ENCODE results near the gene CAGE1. TPM values are rescaled to one million over a fixed set of nuclear protein-coding genes. Genes with fewer than 3 reads are reported as not detected.
"Not testable (repeated sequence)": the region's sequence is repeated elsewhere in the genome, so short reads cannot be mapped to it uniquely, and the experiment has no call there.

CAGE1 gene
- total and polyA plus RNA-seq, 8 donors = 0.08 to 0.16 (median 0.10) TPM; not detected in 4

DNA sequence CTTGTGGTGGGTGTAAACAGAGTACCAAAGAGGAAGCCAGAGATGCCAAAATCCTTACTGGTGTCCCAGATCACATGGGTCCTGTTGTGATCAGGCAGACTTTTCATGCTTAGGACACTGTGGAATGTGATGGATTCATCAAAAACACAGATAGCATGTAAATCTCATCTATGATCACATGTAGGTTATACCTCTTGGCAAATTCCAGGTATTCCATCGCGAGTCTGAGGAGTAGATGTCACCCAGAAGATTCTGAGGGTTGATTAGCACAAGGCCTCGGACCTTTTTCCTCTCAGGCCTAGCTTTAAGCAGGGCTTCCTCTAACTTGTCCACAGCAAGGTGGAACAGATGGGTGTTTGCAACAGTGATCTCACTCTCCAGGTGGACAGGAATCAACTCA, 48.3 kb downstream of the CAGE1 start:
- DNase-seq (no peak), ATAC-seq (no peak)
- Histone ChIP-seq H3K27me3 (no peaks in the 10 kb centered on the region), H3K4me3 (no peak overlapping the region), H3K9me3 (no peaks in the 10 kb centered on the region), H3K4me1 (no peaks in the 10 kb centered on the region), H3K36me3 (no peaks in the 10 kb centered on the region), H3K27ac (no peak overlapping the region)
- TF ChIP-seq, protein P1, sequence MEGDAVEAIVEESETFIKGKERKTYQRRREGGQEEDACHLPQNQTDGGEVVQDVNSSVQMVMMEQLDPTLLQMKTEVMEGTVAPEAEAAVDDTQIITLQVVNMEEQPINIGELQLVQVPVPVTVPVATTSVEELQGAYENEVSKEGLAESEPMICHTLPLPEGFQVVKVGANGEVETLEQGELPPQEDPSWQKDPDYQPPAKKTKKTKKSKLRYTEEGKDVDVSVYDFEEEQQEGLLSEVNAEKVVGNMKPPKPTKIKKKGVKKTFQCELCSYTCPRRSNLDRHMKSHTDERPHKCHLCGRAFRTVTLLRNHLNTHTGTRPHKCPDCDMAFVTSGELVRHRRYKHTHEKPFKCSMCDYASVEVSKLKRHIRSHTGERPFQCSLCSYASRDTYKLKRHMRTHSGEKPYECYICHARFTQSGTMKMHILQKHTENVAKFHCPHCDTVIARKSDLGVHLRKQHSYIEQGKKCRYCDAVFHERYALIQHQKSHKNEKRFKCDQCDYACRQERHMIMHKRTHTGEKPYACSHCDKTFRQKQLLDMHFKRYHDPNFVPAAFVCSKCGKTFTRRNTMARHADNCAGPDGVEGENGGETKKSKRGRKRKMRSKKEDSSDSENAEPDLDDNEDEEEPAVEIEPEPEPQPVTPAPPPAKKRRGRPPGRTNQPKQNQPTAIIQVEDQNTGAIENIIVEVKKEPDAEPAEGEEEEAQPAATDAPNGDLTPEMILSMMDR (IDR thresholded peaks at IDR 0.05) = no peak
- intact Hi-C loops (cut with DNase I) = no loop called here

DNA sequence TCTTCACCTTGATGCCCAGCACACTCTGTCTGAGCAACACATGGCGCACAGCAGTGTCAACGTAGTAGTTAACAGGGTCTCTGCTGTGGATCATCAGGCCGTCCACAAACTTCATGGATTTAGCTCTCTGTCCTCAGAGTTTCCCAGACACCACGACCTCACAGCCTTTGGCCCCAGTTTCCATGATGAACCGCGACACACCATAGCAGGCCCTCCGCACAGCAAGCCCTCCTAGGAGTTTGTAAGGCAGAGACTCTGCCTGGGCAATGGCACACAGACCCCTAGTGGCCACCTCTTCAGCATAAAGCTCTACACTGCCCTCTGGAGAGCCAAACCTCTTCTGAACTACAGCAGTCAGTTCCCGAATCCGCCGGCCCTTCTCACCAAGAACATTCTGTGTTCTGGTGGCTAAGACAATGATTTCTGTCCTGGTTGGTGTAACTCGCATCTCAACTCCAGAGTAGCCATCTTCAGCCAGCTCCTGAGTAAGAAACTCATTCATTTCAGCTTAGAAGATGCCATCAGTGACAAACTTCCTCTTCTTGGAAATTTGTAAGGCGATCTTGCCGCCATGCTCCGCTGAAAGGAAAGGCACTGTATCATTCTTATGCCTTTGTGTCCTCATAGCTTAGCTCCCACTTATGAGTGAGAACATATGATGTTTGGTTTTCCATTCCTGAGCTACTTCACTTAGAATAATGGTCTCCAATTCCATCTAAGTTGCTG, 50.4 kb downstream of the CAGE1 start:
- H3K36me3 ChIP-seq; H3K9me3 ChIP-seq; H3K27ac ChIP-seq; intact Hi-C loops (cut with DNase I); DNase-seq; H3K4me3 ChIP-seq; H3K4me1 ChIP-seq; H3K27me3 ChIP-seq: not testable (repeated sequence)
- peak; percentile 47 for ATAC-seq

- intact Hi-C loops (cut with DNase I) = no loop called here
- Histone ChIP-seq H3K9me3 (no peaks in the 10 kb centered on the region), H3K27ac (no peak overlapping the region), H3K4me3 (no peak overlapping the region), H3K36me3 (no peaks in the 10 kb centered on the region), H3K4me1 (no peaks in the 10 kb centered on the region), H3K27me3 (no peaks in the 10 kb centered on the region)
- ATAC-seq (no peak), DNase-seq (no peak)
- TF ChIP-seq, protein P1 (IDR thresholded peaks at IDR 0.05) = no peak
Measured at GRCh38 chr6:7338031-7338430, 51.5 kb downstream of the CAGE1 start.

GRCh38 chr6:7335519-7335918, 54.0 kb downstream of the CAGE1 start:
- Histone ChIP-seq H3K4me1 (no peaks in the 10 kb centered on the region), H3K27me3 (no peaks in the 10 kb centered on the region), H3K9me3 (no peaks in the 10 kb centered on the region), H3K36me3 (no peaks in the 10 kb centered on the region), H3K27ac (no peak overlapping the region), H3K4me3 (no peak overlapping the region)
- no peak for DNase-seq
- no peak for ATAC-seq
- TF ChIP-seq, protein P1 (IDR thresholded peaks at IDR 0.05) = no peak
- intact Hi-C loops (cut with DNase I) = no loop called here

DNA sequence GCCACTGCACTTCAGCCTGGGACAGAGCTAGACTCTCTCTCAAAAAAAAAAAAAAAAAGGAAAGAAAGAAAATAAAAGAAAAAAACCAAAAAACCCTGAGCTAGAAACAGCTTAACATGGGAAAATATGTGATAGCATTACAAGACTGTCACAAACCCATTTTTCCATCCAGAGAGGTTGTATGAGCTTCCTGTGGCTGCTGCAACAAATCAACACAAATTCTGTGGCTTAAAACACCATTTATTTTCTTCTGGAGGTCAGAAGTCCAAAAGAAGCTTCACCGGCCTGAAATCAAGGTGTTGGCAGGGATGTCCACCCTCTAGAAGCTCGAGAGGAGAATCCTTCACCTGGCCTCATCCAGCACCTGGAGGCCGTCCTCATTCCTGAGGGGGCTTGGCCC, 54.9 kb downstream of the CAGE1 start:
- Histone ChIP-seq H3K9me3 (no peaks in the 10 kb centered on the region), H3K4me1 (no peaks in the 10 kb centered on the region), H3K27ac (no peak overlapping the region), H3K27me3 (no peaks in the 10 kb centered on the region), H3K4me3 (no peak overlapping the region), H3K36me3 (no peaks in the 10 kb centered on the region)
- ATAC-seq (no peak), DNase-seq (no peak)
- TF ChIP-seq, protein P1 (IDR thresholded peaks at IDR 0.05) = no peak
- intact Hi-C loops (cut with DNase I) = no loop called here
